SK-N-DZ (cell line): ENCODE results near the gene LNX1.

Source experiments
- DNase-seq: peaks from one replicate; pipeline ENCODE4 v3.0.0-alpha.2; 2015; ENCODE audit warnings: low spot score

The LNX1 gene

DNA sequence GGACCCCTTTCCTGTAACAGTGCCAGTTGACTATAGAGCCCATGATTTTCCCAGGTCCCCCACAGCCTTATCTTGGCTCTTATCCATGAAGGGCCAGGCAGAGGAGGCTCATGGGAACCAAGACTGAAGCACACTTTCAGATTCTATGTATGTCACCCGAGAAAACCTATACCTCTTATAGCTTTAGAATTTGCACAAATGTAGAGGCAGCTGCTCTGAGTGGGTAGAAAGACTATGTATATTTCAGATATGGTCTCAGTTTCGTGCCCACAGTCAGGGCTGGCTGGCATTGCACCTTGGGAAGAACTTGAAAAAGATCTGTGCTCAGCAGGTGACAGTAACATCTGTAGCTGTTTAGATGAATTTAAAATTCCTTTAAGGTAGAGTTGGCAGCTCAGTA, 8.3 kb upstream of the LNX1 start:
- DNase-seq: no peak

- no peak for DNase-seq
These were observed 7.6 kb upstream of the LNX1 start for GRCh38 chr4:53598901-53599300.

- DNase-seq: no peak
These were observed 7.2 kb upstream of the LNX1 start for GRCh38 chr4:53598483-53598882.

DNA sequence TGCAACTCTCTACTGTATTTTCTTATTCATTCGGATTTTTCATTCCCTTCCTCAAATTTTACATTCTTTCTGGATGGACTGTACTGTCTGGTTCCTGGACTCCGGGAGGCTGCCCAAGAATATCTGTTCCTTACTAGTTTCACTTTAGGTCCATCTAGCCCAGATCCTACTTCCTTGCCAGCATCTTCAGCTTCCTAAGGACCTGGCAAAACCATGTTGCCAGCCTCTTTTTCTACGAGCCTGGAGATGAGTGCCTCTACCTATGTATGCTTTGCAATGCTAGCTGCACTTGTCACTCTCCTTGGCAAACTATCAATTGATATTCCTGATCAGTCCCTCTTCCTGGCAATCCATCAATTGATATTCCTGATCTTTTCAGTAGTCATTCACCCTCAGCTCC, 5.6 kb upstream of the LNX1 start:
- DNase-seq: no peak

DNA sequence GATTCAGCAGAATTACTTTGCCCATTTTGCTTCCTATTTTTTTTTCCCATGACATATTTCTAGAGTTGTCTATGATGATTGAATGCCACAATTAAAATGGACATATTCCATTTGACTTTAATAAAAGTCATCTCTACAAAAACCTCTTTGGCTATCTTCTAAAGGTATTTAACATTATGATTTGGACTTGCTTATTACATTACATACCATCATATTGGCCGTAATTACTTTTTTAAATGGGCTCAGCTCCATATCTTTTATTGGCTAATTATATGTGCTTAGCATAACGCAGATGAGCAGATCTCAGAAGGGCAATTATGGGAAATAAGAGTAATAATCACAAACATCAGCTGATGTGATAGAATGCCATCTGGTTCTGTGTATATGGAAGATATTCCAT, 4.5 kb upstream of the LNX1 start:
- no peak for DNase-seq

DNA sequence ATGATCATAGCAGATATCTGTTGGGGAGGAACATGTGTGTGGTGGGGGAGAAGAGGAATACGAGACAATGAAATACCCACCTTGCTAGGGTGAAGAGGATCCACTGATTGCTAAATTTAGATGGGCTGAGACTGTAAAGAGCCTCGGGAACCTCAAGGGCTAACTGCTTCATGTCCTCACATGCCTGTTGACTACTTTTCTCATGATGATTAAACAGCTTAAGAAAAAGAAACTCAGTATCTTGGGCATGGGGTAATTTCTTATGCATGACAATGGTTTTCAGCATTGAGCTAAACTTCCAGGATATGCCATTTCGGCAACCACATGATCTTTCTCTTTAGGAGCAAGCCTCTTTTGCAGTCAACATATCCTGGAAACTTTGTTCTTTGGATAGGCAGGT, 3.9 kb upstream of the LNX1 start:
- DNase-seq: no peak

DNA sequence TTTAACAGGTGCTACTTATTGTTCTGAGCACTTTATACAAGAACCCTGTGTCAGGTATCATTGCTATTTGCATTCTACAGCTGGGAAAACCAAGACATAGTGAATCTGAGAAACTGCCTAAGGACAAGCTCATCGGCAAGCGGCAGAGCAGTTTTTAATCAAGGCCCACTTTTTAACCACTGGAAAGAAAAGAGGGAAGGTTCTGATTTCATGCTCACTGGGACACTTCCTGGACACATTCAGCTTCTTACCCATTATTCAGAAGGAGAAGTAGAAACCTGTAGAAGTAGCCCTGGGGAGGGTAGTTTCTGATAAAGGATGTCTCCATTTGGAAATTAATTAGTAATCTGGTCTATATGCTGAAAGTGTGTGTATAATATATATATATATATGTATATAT, 2.5 kb upstream of the LNX1 start:
- no peak for DNase-seq

DNA sequence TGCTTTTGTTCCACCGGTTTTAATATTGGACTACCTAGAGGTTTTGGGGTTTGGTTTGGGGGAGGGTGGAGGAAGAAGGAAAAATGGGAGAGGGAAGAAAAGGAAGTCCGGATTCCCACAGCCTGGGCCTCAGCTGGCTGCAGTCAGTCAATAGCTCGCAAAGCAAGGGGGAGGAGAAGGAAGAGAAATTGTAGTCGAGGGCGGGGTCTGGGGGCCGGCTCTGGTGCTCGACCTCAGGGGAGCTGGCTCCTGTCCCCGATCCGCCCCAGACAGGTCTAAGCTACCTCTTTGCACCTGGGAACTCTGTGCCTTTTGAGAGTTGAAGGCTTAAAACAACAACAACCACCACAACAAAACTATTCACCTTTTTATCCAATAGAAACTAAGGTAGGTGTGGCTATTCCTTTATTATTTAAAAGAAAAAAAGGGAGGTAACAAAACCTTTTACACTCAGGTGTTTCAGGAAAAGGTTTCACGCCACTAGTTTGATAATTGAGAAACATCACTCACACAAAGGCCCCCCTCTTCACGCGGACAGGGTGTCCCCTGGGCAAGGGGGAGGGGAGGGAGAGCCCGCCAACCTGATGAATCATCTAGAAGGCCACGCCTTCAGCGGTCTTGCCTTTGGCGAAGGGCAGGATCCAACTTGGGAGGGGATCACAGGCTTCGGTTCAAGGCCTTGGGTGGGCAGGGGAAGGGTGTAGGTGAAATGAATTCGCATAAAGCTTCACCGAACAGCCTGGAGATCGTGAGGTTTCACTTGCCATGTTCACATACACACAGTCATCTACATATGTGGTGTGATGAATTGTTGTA, 1.6 kb upstream of the LNX1 start:
- no peak for DNase-seq

- DNase-seq: peak; percentile 5
These were observed 836 bp upstream of the LNX1 start for GRCh38 chr4:53592122-53592521.

GRCh38 chr4:53590187-53590586, 1.1 kb downstream of the LNX1 start:
- no peak for DNase-seq

DNA sequence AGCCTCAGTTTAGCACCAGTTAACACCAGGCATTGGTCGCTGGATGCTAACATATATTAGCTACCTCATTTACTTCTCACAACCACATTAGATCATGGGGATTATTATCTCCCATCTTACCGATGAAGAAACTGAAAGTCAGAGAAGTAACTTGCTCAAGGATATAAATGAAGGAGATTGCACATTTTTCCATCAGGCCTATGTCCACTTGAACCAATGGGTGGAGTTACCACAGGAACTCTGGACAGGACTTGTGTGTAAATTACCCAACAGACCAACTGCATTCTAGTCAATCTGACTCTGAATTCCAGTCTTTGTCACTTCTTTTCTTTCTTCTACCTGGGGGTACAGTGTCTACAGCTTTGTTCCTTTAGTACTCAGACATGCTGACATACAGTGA, 1.8 kb downstream of the LNX1 start:
- no peak for DNase-seq

DNA sequence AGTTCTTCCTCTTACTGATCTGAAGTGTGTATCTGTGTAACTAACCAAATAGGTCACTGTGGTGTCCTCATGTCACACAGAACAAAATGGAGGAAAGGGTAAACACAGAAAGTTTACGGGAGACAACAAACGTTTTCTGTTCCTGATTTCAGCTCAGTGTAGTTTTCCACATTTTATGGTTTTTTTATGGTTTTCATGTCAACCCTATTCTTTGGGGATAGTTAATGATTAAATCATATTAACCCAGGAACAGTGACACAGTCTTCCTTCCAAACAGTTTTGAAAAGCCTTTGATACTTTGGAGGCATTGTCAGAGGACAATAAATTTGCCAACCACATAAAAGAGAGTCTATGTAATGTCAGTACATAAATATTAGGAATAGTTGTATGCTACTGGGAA, 4.2 kb downstream of the LNX1 start:
- no peak for DNase-seq

- no peak for DNase-seq
These were observed 5.0 kb downstream of the LNX1 start for GRCh38 chr4:53586121-53586816.

DNA sequence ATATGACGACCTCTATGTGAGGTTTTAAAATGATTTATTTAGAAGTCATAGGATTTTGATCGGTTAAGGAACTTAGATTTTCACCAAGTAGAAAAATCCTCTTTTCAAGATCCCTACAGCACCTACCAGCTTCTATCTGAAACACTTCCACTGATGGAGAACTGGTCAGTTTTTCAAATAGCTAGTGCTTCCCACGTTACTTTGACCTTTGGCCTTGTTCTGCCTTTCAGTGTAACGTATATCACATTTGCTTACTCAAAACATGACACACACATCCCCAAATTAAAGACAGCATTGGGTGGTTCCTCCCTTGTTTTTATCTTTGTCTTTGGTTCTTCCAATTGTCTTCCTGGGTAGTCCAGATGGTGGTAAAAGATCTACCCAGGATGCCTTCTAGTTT, 6.6 kb downstream of the LNX1 start:
- DNase-seq: no peak

DNA sequence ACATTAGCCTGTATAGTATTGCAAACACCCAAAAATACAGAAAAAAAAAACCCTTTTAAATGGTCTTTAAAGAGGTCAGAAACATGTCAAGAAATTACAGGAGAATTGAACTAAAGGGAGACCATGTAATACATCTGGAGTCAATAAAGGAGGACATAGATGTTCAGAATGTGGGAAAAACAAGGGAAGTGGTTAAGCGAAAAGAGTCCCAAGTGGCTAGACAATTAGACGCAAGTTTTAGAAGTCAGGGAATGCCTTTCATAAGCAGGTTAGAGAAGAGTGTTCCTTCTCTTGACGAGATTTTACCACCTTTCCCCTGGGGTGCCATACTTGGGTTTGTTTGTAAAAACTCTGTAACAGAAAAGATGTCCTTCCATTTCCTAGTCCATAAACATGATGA, 7.8 kb downstream of the LNX1 start:
- DNase-seq: no peak

DNA sequence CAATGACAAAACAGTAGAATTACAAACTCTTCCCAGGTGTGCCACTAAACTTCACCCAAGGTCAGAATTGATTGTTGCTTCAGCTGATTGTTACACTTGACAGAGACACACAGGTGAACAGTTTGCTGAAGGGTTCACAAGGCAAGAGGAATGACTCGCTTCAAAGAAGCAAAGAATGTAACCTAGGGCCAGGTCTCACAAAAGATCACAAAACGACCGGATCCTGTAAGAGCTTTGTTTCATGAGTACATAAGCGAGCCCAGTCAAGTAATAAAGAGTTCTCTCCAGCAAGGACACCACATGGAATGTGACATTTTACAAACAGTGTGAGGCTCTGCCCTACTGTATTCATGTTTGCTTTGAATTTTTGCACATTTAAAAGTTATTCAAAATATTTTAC, 9.1 kb downstream of the LNX1 start:
- no peak for DNase-seq

- no peak for DNase-seq
These were observed 11.0 kb downstream of the LNX1 start for GRCh38 chr4:53580274-53580673.

- DNase-seq: no peak
These were observed 11.5 kb downstream of the LNX1 start for GRCh38 chr4:53579826-53580225.

GRCh38 chr4:53576676-53577372, 14.5 kb downstream of the LNX1 start:
- no peak for DNase-seq

DNA sequence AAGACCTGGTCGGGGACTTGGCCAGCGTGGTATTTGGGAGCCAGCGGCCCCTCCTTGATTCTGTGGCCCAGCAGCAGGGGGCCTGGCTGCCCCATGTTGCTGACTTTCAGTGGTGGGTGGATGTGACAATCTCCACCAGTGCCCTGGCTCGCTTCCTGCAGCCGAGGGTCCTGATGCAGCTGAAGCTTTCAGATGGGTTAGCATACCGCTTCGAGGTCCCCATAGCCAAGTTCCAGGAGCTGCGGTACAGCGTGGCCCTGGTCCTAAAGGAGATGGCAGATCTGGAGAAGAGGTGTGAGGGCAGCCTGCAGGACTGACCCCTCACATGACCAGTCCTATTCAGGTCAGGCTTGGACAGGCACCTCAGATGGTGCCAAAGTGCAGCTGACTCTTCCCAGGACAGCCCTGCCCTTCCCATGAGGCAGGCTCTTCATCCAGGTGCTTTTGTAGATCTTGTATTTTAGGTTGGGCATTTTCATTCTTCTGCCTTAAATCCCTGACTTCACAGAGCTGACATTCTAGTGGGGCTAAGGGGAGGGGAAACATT, 15.1 kb downstream of the LNX1 start:
- no peak for DNase-seq

- DNase-seq: no peak
These were observed 15.7 kb downstream of the LNX1 start for GRCh38 chr4:53575552-53575951.

DNA sequence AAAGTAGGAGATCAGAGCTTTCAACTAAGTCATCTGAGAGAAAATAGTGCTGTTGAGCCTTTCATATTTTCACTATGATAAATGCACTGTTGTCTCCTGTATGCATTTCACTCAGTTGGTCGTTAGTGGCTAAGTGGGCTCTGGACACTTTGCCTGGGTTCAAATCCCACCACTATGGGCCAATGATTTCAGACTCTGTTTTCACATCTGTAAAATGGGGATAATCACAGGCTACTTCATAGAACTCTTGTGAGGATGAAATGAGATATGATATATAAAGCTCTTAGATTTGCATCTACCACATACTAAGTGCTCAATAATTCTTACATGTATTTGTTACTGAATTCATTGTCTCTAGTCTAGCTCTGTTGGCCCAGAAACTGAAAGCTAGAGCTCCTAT, 16.8 kb downstream of the LNX1 start:
- no peak for DNase-seq

- DNase-seq: no peak
These were observed 17.6 kb downstream of the LNX1 start for GRCh38 chr4:53573696-53574095.
